ENCODE results near the gene GREM1. TPM values are rescaled to one million over a fixed set of nuclear protein-coding genes. Genes with fewer than 3 reads are reported as not detected.

Gene GREM1
- polyA plus RNA-seq, 1 of the 3 experiments (the other 2 are of a cell fraction): 23.9 TPM

- no peak overlapping the region for H3K9ac ChIP-seq
- no peak overlapping the region for H2AFZ ChIP-seq (ENCODE audit: low read depth)
- H3K27me3 ChIP-seq (ENCODE audit: insufficient read depth): no peaks in the 10 kb centered on the region
- no peaks in the 10 kb centered on the region for H3K4me1 ChIP-seq (ENCODE audit: control insufficient read depth in 1 of 2, insufficient read depth in 2 of 2, low read depth in 1 of 2, low read length in 1 of 2)
- no peak overlapping the region for H3K4me2 ChIP-seq
- 100% methylated on average over 1 of the region's 1 CpG for WGBS (ENCODE audit: low lambda C conversion rate)
- CTCF ChIA-PET: no interaction called here
- no peak overlapping the region for H3K27ac ChIP-seq (ENCODE audit: low read depth in 2 of 2, low read length in 1 of 2)
- peaks cover 5% of the 10 kb centered on the region in 2 experiments for H3K36me3 ChIP-seq (replicated peaks in 1 of 2; ENCODE audit: control insufficient read depth in 1 of 2, insufficient read depth in 2 of 2, low read length in 1 of 2)
- no peaks in the 10 kb centered on the region for H4K20me1 ChIP-seq (ENCODE audit: insufficient read depth)
- no peak overlapping the region for H3K4me3 ChIP-seq (ENCODE audit: low read depth in 2 of 2, low read length in 1 of 2)
- 0 out of 2 replicates have a peak, but pooled peaks cover 3% of the 10 kb centered on the region for H3K79me2 ChIP-seq (ENCODE audit: insufficient read depth)
- H3F3A ChIP-seq (replicated peaks; ENCODE audit: insufficient read depth): peaks cover 37% of the 10 kb centered on the region
- TF ChIP-seq USF1 (IDR thresholded peaks at IDR 0.05; ENCODE audit: borderline replicate concordance, low read depth) (no peak), NRF1 (IDR thresholded peaks at IDR 0.05; ENCODE audit: low read depth, low read length) (no peak), GABPA (IDR thresholded peaks at IDR 0.05; ENCODE audit: low read depth) (no peak), GATA2 (CRISPR knock-in tag; IDR thresholded peaks at IDR 0.05) (no peak), FOXM1 (IDR thresholded peaks at IDR 0.05; ENCODE audit: low read depth) (no peak)
- no peaks in the 10 kb centered on the region for H3K9me3 ChIP-seq
- DNase-seq: no peak
- H3K9me2 ChIP-seq: no peaks in the 10 kb centered on the region
- POLR2A ChIA-PET: no interaction called here
Measured at GRCh38 chr15:32763295-32763694, 45.5 kb downstream of the GREM1 start.

- Histone ChIP-seq H3K27me3 (ENCODE audit: insufficient read depth) (no peaks in the 10 kb centered on the region), H3K4me2 (no peak overlapping the region), H3K9me2 (no peaks in the 10 kb centered on the region), H3F3A (replicated peaks; ENCODE audit: insufficient read depth) (peaks cover 31% of the 10 kb centered on the region), H3K4me1 (ENCODE audit: control insufficient read depth in 1 of 2, insufficient read depth in 2 of 2, low read depth in 1 of 2, low read length in 1 of 2) (no peaks in the 10 kb centered on the region), H4K20me1 (ENCODE audit: insufficient read depth) (no peaks in the 10 kb centered on the region), H3K27ac (ENCODE audit: low read depth in 2 of 2, low read length in 1 of 2) (no peak overlapping the region), H2AFZ (ENCODE audit: low read depth) (no peak overlapping the region), H3K79me2 (ENCODE audit: insufficient read depth) (0 out of 2 replicates have a peak, but pooled peaks cover 3% of the 10 kb centered on the region), H3K9ac (no peak overlapping the region), H3K4me3 (ENCODE audit: low read depth in 2 of 2, low read length in 1 of 2) (no peak overlapping the region), H3K9me3 (no peaks in the 10 kb centered on the region), H3K36me3 (replicated peaks in 1 of 2; ENCODE audit: control insufficient read depth in 1 of 2, insufficient read depth in 2 of 2, low read length in 1 of 2) (peaks cover 7 to 24% of the 10 kb centered on the region in 2 experiments)
- DNase-seq: no peak
- TF ChIP-seq, protein P1, sequence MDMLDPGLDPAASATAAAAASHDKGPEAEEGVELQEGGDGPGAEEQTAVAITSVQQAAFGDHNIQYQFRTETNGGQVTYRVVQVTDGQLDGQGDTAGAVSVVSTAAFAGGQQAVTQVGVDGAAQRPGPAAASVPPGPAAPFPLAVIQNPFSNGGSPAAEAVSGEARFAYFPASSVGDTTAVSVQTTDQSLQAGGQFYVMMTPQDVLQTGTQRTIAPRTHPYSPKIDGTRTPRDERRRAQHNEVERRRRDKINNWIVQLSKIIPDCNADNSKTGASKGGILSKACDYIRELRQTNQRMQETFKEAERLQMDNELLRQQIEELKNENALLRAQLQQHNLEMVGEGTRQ (IDR thresholded peaks at IDR 0.05; ENCODE audit: borderline replicate concordance, low read depth, low read length): no peak
- TF ChIP-seq USF1 (IDR thresholded peaks at IDR 0.05; ENCODE audit: borderline replicate concordance, low read depth) (no peak), EP300 (IDR thresholded peaks at IDR 0.05; ENCODE audit: borderline replicate concordance in 1 of 2, low read depth in 1 of 2, low read length in 1 of 2) (no peak), RFX5 (IDR thresholded peaks at IDR 0.05; ENCODE audit: low read length) (no peak), NFIC (IDR thresholded peaks at IDR 0.05; ENCODE audit: borderline replicate concordance) (no peak), RXRA (IDR thresholded peaks at IDR 0.05; ENCODE audit: borderline replicate concordance, low read depth) (no peak), IRF3 (IDR thresholded peaks at IDR 0.05; ENCODE audit: low read depth, low read length) (no peak), SIN3A (IDR thresholded peaks at IDR 0.05; ENCODE audit: borderline replicate concordance, low read depth, low read length) (no peak), GATA2 (CRISPR knock-in tag; IDR thresholded peaks at IDR 0.05) (no peak), SMC3 (IDR thresholded peaks at IDR 0.05; ENCODE audit: low read depth, low read length) (no peak), NRF1 (IDR thresholded peaks at IDR 0.05; ENCODE audit: low read depth, low read length) (no peak)
- 71% methylated on average over 4 of the region's 4 CpGs for WGBS (ENCODE audit: low lambda C conversion rate)
- POLR2A ChIA-PET: no interaction called here
- CTCF ChIA-PET: no interaction called here
Measured at GRCh38 chr15:32765236-32765635, 47.4 kb downstream of the GREM1 start.

Data from SK-N-SH (cell line).